Measurements from ENCODE around the gene CHRNB1. TPM values are rescaled to one million over a fixed set of nuclear protein-coding genes. Genes with fewer than 3 reads are reported as not detected.
A peak's percentile ranks its signal among the peaks of the same experiment; 100 is the strongest.

The CHRNB1 gene
- total and polyA plus RNA-seq, 5 experiments from 2014 or later = 5.4 to 24.5 (median 18.1) TPM

DNA sequence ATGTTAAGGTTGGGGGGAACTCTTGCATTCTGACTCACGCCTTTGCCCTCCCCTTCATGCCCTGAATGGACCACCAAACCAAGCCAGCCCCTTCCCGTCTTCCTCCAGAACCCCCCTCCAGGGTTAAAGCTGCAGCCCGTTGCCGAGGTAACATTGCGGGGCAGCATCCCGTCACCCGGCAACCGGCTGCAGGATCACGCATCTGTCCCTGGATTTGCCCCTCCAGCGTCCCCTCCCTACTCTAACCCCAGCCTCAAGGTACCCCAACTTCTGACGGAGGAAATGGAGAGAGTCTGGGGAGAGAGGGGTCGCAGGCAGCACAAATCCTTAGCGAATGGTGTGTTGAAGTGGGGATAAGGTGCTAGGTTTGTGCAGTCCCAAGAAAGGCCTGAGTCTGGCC lies 37.8 kb upstream of the CHRNB1 start:
- no peaks in the 10 kb centered on the region for H3K9me3 Mint-ChIP-seq
- peaks cover 21 to 36% (median 28%) of the 10 kb centered on the region in 4 donors for H3K4me1 Mint-ChIP-seq
- H3K4me3 Mint-ChIP-seq = peak overlapping the region in 9 of 10 donors; percentile 24 to 92 (median 32)
- no peak for ATAC-seq
- no peak for DNase-seq
- POLR2A ChIA-PET = interaction anchor here (1.3 to 3.4 kb wide), 4 partner anchors 10 to 29 kb away, joined by 3 to 23 read pairs (median 8); partner anchors contain the start of genes PLSCR3 and TMEM102
- peaks cover 0 to 4% (median 0%) of the 10 kb centered on the region in 5 donors for H3K27me3 Mint-ChIP-seq
- no peaks in the 10 kb centered on the region for H3K36me3 Mint-ChIP-seq
- peak overlapping the region in 4 of 10 donors; percentile 47 to 77 (median 64) for H3K27ac Mint-ChIP-seq

DNA sequence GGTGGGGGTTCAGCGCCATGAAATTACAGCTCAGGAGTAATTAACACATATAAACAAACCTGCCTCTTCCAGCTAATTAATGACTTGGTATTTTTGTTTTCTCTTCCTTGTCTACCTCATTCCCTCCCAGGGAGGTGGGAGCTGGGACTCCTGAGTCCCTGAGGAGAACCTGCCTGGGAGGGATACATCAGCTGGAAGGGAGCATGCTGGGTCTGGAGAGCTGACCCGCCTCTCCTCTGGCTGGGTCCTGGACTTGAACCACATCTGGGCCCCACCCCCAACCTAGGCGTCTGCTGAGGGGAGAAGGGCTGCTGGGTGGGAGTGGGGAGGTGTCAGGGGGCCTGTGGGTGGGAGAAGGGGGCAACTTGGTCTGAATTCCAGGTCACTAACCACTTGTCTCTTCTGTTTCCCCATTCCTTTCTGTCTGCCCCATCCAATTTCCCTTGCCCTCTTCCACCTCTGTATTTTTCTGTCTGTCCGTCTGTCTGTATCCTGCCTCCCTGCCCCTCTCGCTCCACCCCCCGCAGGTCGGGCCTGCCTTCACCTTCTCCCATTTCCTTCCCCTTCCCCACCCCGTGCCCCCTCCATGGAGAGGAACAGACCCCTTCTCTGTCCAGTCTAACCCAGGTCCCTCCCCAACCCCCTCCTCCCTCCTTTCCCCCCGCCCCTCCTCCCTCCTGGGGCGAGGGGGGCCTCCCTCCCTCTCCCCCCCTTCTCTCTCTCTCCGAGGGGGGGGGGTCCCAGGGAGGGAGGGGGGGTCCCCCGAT lies 37.2 kb upstream of the CHRNB1 start, which contains the start of gene NLGN2:
Gene NLGN2 (plus strand): TSS at position 361 of the 767 bp plus-strand sequence. CDS start 411 bp downstream, outside the sequence.
- POLR2A ChIA-PET = interaction anchor here (1.0 to 3.4 kb wide), 8 partner anchors 10 to 279 kb away, joined by 3 to 23 read pairs (median 7); partner anchors contain the start of genes PLSCR3, POLR2A, TMEM102 and TP53
- no peak for ATAC-seq
- no peaks in the 10 kb centered on the region for H3K9me3 Mint-ChIP-seq
- peak within 1 kb of the TSS; percentile 48 to 92 (median 60) for H3K4me3 Mint-ChIP-seq
- peaks cover 21 to 36% (median 28%) of the 10 kb centered on the region in 4 donors for H3K4me1 Mint-ChIP-seq
- H3K27me3 Mint-ChIP-seq = peaks cover 0 to 4% (median 0%) of the 10 kb centered on the region in 5 donors
- no peak for DNase-seq
- no peaks in the 10 kb centered on the region for H3K36me3 Mint-ChIP-seq
- peak within 1 kb of the TSS in 6 of 10 donors; percentile 36 to 80 (median 73) for H3K27ac Mint-ChIP-seq

DNA sequence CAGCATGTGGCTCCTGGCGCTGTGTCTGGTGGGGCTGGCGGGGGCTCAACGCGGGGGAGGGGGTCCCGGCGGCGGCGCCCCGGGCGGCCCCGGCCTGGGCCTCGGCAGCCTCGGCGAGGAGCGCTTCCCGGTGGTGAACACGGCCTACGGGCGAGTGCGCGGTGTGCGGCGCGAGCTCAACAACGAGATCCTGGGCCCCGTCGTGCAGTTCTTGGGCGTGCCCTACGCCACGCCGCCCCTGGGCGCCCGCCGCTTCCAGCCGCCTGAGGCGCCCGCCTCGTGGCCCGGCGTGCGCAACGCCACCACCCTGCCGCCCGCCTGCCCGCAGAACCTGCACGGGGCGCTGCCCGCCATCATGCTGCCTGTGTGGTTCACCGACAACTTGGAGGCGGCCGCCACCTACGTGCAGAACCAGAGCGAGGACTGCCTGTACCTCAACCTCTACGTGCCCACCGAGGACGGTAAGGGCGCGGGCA lies 36.6 kb upstream of the CHRNB1 start:
- peaks cover 0 to 4% (median 0%) of the 10 kb centered on the region in 5 donors for H3K27me3 Mint-ChIP-seq
- peak overlapping the region in 8 of 10 donors; percentile 18 to 64 (median 50) for H3K4me3 Mint-ChIP-seq
- POLR2A ChIA-PET = interaction anchor here (0.6 to 3.4 kb wide), 9 partner anchors 13 to 279 kb away, joined by 3 to 23 read pairs (median 5); partner anchors contain the start of genes PLSCR3, POLR2A, TMEM102 and TP53
- peak overlapping the region in 3 of 10 donors; percentile 15 to 73 (median 60) for H3K27ac Mint-ChIP-seq
- H3K9me3 Mint-ChIP-seq = no peaks in the 10 kb centered on the region
- DNase-seq (peak in 9 of 10 donors; percentile 31 to 75 (median 43)), ATAC-seq (peak; percentile 20 to 29)
- peaks cover 17 to 31% (median 22%) of the 10 kb centered on the region in 4 donors for H3K4me1 Mint-ChIP-seq
- no peaks in the 10 kb centered on the region for H3K36me3 Mint-ChIP-seq

DNA sequence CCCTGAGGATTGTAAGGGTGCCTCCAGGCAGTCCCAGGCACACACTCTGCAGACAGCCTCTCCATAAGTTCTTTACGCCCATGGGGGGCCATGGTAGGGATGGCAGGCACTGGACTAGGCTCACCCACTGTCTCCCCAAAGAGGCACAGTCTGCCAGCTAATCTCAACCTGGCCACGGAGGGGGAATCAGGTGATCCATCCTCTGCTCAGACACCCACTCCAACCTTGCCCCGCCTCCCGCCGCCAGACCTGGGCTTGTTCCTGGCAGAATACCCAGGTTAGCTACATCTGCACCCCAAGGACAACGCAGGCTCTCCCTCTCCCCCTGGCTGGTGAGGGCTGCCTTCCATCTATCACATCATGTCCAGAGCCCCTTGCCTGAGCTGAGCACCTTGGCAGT lies 36.0 kb upstream of the CHRNB1 start:
- POLR2A ChIA-PET = interaction anchor here (0.6 to 3.4 kb wide), 8 partner anchors 13 to 278 kb away, joined by 3 to 23 read pairs (median 4); partner anchors contain the start of genes POLR2A, TMEM102 and TP53
- Mint-ChIP-seq H3K27ac (peak overlapping the region in 4 of 10 donors; percentile 20 to 67 (median 30)), H3K27me3 (peaks cover 0 to 4% (median 0%) of the 10 kb centered on the region in 5 donors), H3K4me1 (peaks cover 16 to 29% (median 22%) of the 10 kb centered on the region in 4 donors), H3K9me3 (no peaks in the 10 kb centered on the region), H3K4me3 (peak overlapping the region in 9 of 10 donors; percentile 16 to 81 (median 54)), H3K36me3 (no peaks in the 10 kb centered on the region)
- DNase-seq (no peak), ATAC-seq (no peak)

DNA sequence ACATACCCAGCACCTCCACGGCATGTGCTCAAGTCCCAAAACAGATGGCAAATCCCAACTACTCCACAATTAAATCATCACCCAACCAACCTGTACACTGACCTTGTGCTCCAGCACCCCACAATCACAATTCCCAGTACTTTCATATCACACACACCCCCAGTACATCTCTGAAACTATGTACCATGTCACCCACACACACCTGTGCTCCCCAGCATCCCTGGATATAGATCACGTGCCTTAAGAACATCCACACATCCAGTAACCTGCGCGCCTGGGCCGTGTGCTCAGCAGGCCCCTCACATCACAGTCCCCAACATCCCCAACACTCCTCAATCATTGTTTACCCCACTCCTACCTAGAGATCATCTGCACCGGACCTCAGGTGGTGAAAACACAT lies 35.1 kb upstream of the CHRNB1 start:
- H3K9me3 Mint-ChIP-seq = no peaks in the 10 kb centered on the region
- no peak for ATAC-seq
- H3K36me3 Mint-ChIP-seq = no peaks in the 10 kb centered on the region
- H3K4me3 Mint-ChIP-seq = peak overlapping the region in 4 of 10 donors; percentile 4 to 52 (median 30)
- no peak for DNase-seq
- peaks cover 0 to 4% (median 0%) of the 10 kb centered on the region in 5 donors for H3K27me3 Mint-ChIP-seq
- H3K27ac Mint-ChIP-seq = peak overlapping the region in 4 of 10 donors; percentile 16 to 53 (median 42)
- H3K4me1 Mint-ChIP-seq = peaks cover 12 to 29% (median 22%) of the 10 kb centered on the region in 4 donors
- POLR2A ChIA-PET = interaction anchor here (2.3 to 3.4 kb wide), 2 partner anchors 26 to 54 kb away, joined by 7 to 23 read pairs; partner anchors contain the start of gene TMEM102

DNA sequence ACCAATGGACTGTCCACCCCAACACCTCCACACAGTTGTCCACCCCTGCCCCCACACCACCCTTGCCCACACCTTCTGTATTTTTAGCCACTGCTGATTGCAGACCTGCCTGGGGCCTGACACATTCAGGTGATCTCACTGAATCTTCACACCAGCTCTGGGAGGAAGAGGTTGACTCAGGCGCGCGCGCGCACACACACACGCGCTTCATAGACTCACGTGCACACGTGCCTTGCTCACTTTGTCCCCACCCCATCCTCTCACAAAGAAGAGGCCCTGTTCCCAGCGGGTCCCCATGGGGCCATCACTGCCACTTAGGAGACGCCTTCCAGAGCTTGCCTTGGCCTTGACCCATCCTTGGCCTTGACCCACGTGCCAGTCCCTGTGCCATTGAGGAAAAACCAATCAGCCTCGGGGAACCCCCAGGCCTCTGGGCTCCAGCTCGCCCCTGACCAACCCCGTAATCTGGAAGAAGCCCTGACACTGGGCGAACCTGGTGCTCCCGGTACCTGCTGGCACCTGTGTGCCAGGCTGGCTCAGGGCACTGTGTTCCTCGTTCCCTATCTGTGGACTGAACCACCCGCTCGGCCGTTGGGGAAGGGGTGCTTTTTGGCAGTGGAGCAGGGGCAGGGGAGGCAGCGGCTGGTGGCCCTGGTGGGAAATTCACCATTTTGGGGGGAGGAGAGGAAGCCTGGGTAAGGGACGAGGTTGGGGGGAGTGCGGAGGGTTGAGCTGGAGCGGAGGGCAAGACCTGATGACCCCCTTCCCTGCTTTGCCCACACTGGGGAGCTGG lies 34.0 kb upstream of the CHRNB1 start:
- H3K9me3 Mint-ChIP-seq = no peaks in the 10 kb centered on the region
- peak overlapping the region in 1 of 10 donors; percentile 4 for H3K4me3 Mint-ChIP-seq
- H3K36me3 Mint-ChIP-seq = no peaks in the 10 kb centered on the region
- peak overlapping the region in 2 of 10 donors; percentile 27 to 53 for H3K27ac Mint-ChIP-seq
- peaks cover 0 to 4% (median 0%) of the 10 kb centered on the region in 5 donors for H3K27me3 Mint-ChIP-seq
- H3K4me1 Mint-ChIP-seq = peaks cover 10 to 20% (median 18%) of the 10 kb centered on the region in 4 donors
- ATAC-seq = no peak
- POLR2A ChIA-PET = no interaction called here
- DNase-seq = no peak

- Mint-ChIP-seq H3K4me3 (no peak overlapping the region), H3K36me3 (no peaks in the 10 kb centered on the region), H3K4me1 (peaks cover 7 to 16% (median 15%) of the 10 kb centered on the region in 4 donors), H3K27me3 (peaks cover 0 to 2% (median 0%) of the 10 kb centered on the region in 5 donors), H3K27ac (no peak overlapping the region), H3K9me3 (no peaks in the 10 kb centered on the region)
- DNase-seq (no peak), ATAC-seq (no peak)
- POLR2A ChIA-PET = no interaction called here
These were observed 33.5 kb upstream of the CHRNB1 start for GRCh38 chr17:7411427-7411750.

GRCh38 chr17:7413346-7413985 lies 31.4 kb upstream of the CHRNB1 start:
- H3K4me3 Mint-ChIP-seq = no peak overlapping the region
- peaks cover 5 to 15% (median 6%) of the 10 kb centered on the region in 4 donors for H3K4me1 Mint-ChIP-seq
- no peaks in the 10 kb centered on the region for H3K36me3 Mint-ChIP-seq
- peaks cover 0 to 2% (median 0%) of the 10 kb centered on the region in 5 donors for H3K27me3 Mint-ChIP-seq
- no peaks in the 10 kb centered on the region for H3K9me3 Mint-ChIP-seq
- DNase-seq (no peak), ATAC-seq (no peak)
- POLR2A ChIA-PET = interaction anchor here (0.5 kb wide), 1 partner anchor 835 kb away, joined by 3 read pairs; no protein-coding TSS in a partner anchor
- peak overlapping the region in 1 of 10 donors; percentile 19 for H3K27ac Mint-ChIP-seq

- no peaks in the 10 kb centered on the region for H3K27me3 Mint-ChIP-seq
- H3K4me1 Mint-ChIP-seq = peaks cover 0 to 7% (median 0%) of the 10 kb centered on the region in 4 donors
- DNase-seq (no peak), ATAC-seq (no peak)
- no peak overlapping the region for H3K27ac Mint-ChIP-seq
- no peaks in the 10 kb centered on the region for H3K36me3 Mint-ChIP-seq
- no peak overlapping the region for H3K4me3 Mint-ChIP-seq
- POLR2A ChIA-PET = no interaction called here
- no peaks in the 10 kb centered on the region for H3K9me3 Mint-ChIP-seq
These were observed 30.0 kb upstream of the CHRNB1 start for GRCh38 chr17:7414837-7415236.

DNA sequence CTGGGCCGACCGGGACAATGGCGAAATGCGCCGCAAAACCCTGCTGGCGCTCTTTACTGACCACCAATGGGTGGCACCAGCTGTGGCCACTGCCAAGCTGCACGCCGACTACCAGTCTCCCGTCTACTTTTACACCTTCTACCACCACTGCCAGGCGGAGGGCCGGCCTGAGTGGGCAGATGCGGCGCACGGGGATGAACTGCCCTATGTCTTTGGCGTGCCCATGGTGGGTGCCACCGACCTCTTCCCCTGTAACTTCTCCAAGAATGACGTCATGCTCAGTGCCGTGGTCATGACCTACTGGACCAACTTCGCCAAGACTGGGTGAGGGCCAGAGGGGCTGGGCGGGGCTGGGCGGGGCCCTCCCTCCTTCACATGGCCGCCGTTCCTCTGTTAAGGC lies 29.1 kb upstream of the CHRNB1 start:
- POLR2A ChIA-PET = interaction anchor here (1.2 kb wide), 1 partner anchor 60 kb away, joined by 4 read pairs; no protein-coding TSS in a partner anchor
- H3K9me3 Mint-ChIP-seq = no peaks in the 10 kb centered on the region
- peaks cover 0 to 5% (median 0%) of the 10 kb centered on the region in 4 donors for H3K4me1 Mint-ChIP-seq
- H3K4me3 Mint-ChIP-seq = no peak overlapping the region
- H3K27ac Mint-ChIP-seq = no peak overlapping the region
- ATAC-seq (no peak), DNase-seq (no peak)
- H3K36me3 Mint-ChIP-seq = no peaks in the 10 kb centered on the region
- H3K27me3 Mint-ChIP-seq = no peaks in the 10 kb centered on the region

- peak overlapping the region in 2 of 10 donors; percentile 77 to 92 for H3K27ac Mint-ChIP-seq
- POLR2A ChIA-PET = interaction anchor here (1.2 kb wide), 1 partner anchor 60 kb away, joined by 4 read pairs; no protein-coding TSS in a partner anchor
- no peak for DNase-seq
These were observed 28.5 kb upstream of the CHRNB1 start for GRCh38 chr17:7416323-7416722.

More at GRCh38 chr17:7416323-7416722, 28.5 kb upstream of the CHRNB1 start:
- Mint-ChIP-seq H3K27me3 (no peaks in the 10 kb centered on the region), H3K4me3 (no peak overlapping the region), H3K9me3 (no peaks in the 10 kb centered on the region), H3K36me3 (no peaks in the 10 kb centered on the region), H3K4me1 (peaks cover 0 to 5% (median 0%) of the 10 kb centered on the region in 4 donors)
- no peak for ATAC-seq

Measured in naive thymus-derived CD8-positive, alpha-beta T cell (primary cell).